GM18858 (cell line): ENCODE measurements around the gene CD46.

Experiments
- ATAC-seq: cut with Tn5 transposase; IDR thresholded peaks from one replicate; pipeline ENCODE4 v1.9.1; 2021; ENCODE audit not compliant: unreplicated experiment

Gene CD46

DNA sequence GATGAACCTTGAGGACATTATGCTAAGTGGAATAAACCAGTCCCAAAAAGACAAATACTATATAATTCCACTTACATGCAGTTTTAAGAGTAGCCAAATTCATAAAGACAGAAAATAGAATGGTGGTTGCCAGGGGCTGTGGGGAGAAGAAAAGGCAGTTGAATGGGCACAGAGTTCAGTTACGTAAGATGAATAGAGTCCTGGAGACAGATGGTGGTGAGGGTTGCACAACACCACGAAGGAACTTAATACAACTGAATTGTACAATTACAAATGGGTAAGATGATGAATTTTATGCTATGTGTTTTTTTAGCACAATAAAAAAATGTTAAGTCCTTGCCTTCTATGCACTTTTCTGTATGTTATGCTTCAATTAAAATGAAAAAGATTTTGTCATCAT is 92.5 kb downstream of the CD46 start:
- ATAC-seq = no peak
